Activated T-cell treated with anti-CD3 and anti-CD28 coated beads, Interleukin-2, amount 50 U/mL, for 72 hours (primary cell): ENCODE results near the gene PACSIN1. TPM values are rescaled to one million over a fixed set of nuclear protein-coding genes. Genes with fewer than 3 reads are reported as not detected.

Source experiments
- ATAC-seq, 2 donors: fragments of 150-1000 bp; cut with Tn5 transposase; replicated peaks in 1 of 2; 2 replicates each; pipeline ENCODE4 v1.10.0; 2021; ENCODE audit warnings: moderate library complexity in 2 of 2, mild to moderate bottlenecking in 1 of 2
- DNase-seq, 2 donors: peaks; one replicate each; pipeline ENCODE4 v3.0.0; 2021 to 2022; ENCODE audit warnings: mixed read lengths in 1 of 2
- H3K27ac Mint-ChIP-seq: one replicate; pipeline ENCODE4 v1.8.0; 2022; ENCODE audit warnings: mild to moderate bottlenecking, moderate library complexity, mixed read lengths
- H3K27me3 Mint-ChIP-seq: one replicate; pipeline ENCODE4 v1.8.0; 2022; ENCODE audit warnings: low read depth, mixed read lengths
- H3K36me3 Mint-ChIP-seq, 2 donors: one replicate each; pipeline ENCODE4 v1.8.0; 2022; ENCODE audit warnings: mixed read lengths in 2 of 2, mild to moderate bottlenecking in 1 of 2; ENCODE audit not compliant: insufficient read depth in 2 of 2
- H3K4me1 Mint-ChIP-seq: one replicate; pipeline ENCODE4 v1.8.0; 2022; ENCODE audit warnings: low read depth, mixed read lengths
- H3K4me3 Mint-ChIP-seq, 2 donors: one replicate each; pipeline ENCODE4 v1.8.0; 2022; ENCODE audit warnings: mild to moderate bottlenecking in 2 of 2, mixed read lengths in 2 of 2, moderate library complexity in 2 of 2
- H3K9me3 Mint-ChIP-seq, 2 donors: one replicate each; pipeline ENCODE4 v1.8.0; 2022; ENCODE audit warnings: mixed read lengths in 2 of 2
- total RNA-seq, 2 donors: library from RNA; stranded (reverse); gene quantifications; one replicate each; pipeline ENCODE4 v1.2.3, GENCODE V29; 2022

PACSIN1 gene
- total RNA-seq, 2 donors from 2014 or later = 0.29 TPM; not detected in 1

GRCh38 chr6:34439442-34439841 lies 26.4 kb upstream of the PACSIN1 start:
- ATAC-seq (no peak), DNase-seq (no peak)
- Mint-ChIP-seq H3K27ac (no peak overlapping the region), H3K4me1 (no peaks in the 10 kb centered on the region), H3K4me3 (no peak overlapping the region), H3K9me3 (peaks cover 4 to 6% of the 10 kb centered on the region in 2 donors), H3K36me3 (no peaks in the 10 kb centered on the region), H3K27me3 (peaks cover 6% of the 10 kb centered on the region)

- Mint-ChIP-seq H3K27me3 (peaks cover 6% of the 10 kb centered on the region), H3K36me3 (no peaks in the 10 kb centered on the region), H3K27ac (no peak overlapping the region), H3K4me1 (no peaks in the 10 kb centered on the region), H3K9me3 (peaks cover 4 to 6% of the 10 kb centered on the region in 2 donors), H3K4me3 (no peak overlapping the region)
- ATAC-seq (no peak), DNase-seq (no peak)
Observed at GRCh38 chr6:34441526-34441925, 24.4 kb upstream of the PACSIN1 start.

GRCh38 chr6:34445313-34445860 lies 20.5 kb upstream of the PACSIN1 start:
- Mint-ChIP-seq H3K27me3 (no peaks in the 10 kb centered on the region), H3K36me3 (no peaks in the 10 kb centered on the region), H3K27ac (no peak overlapping the region), H3K9me3 (no peaks in the 10 kb centered on the region), H3K4me3 (no peak overlapping the region), H3K4me1 (no peaks in the 10 kb centered on the region)
- DNase-seq = no peak
- no peak for ATAC-seq

- H3K4me3 Mint-ChIP-seq = no peak overlapping the region
- no peaks in the 10 kb centered on the region for H3K4me1 Mint-ChIP-seq
- peaks cover 2% of the 10 kb centered on the region in 2 donors for H3K9me3 Mint-ChIP-seq
- no peaks in the 10 kb centered on the region for H3K36me3 Mint-ChIP-seq
- no peaks in the 10 kb centered on the region for H3K27me3 Mint-ChIP-seq
- ATAC-seq (no peak), DNase-seq (no peak)
- H3K27ac Mint-ChIP-seq = no peak overlapping the region
Observed at GRCh38 chr6:34447386-34447785, 18.5 kb upstream of the PACSIN1 start.

GRCh38 chr6:34447910-34448309 lies 18.0 kb upstream of the PACSIN1 start:
- H3K27ac Mint-ChIP-seq = no peak overlapping the region
- H3K9me3 Mint-ChIP-seq = peaks cover 2% of the 10 kb centered on the region in 2 donors
- H3K27me3 Mint-ChIP-seq = no peaks in the 10 kb centered on the region
- H3K36me3 Mint-ChIP-seq = no peaks in the 10 kb centered on the region
- DNase-seq = peak in 1 of 2 donors; percentile 12
- no peaks in the 10 kb centered on the region for H3K4me1 Mint-ChIP-seq
- no peak for ATAC-seq
- no peak overlapping the region for H3K4me3 Mint-ChIP-seq

- Mint-ChIP-seq H3K9me3 (peaks cover 2% of the 10 kb centered on the region in 2 donors), H3K4me1 (no peaks in the 10 kb centered on the region)
- no peak for ATAC-seq
Observed at GRCh38 chr6:34451192-34451591, 14.7 kb upstream of the PACSIN1 start.

GRCh38 chr6:34455831-34456230 lies 10.0 kb upstream of the PACSIN1 start:
- no peak overlapping the region for H3K4me3 Mint-ChIP-seq
- ATAC-seq = peak in 1 of 2 donors; percentile 36
- H3K9me3 Mint-ChIP-seq = peaks cover 2% of the 10 kb centered on the region in 2 donors
- H3K27ac Mint-ChIP-seq = no peak overlapping the region
- H3K4me1 Mint-ChIP-seq = no peaks in the 10 kb centered on the region
- no peak for DNase-seq
- H3K27me3 Mint-ChIP-seq = no peaks in the 10 kb centered on the region
- no peaks in the 10 kb centered on the region for H3K36me3 Mint-ChIP-seq

More at GRCh38 chr6:34451192-34451591, 14.7 kb upstream of the PACSIN1 start:
- Mint-ChIP-seq H3K4me3 (no peak overlapping the region), H3K27ac (no peak overlapping the region), H3K36me3 (no peaks in the 10 kb centered on the region), H3K27me3 (no peaks in the 10 kb centered on the region)
- no peak for DNase-seq

GRCh38 chr6:34457382-34457741 lies 8.5 kb upstream of the PACSIN1 start:
- H3K4me3 Mint-ChIP-seq = no peak overlapping the region
- ATAC-seq (no peak), DNase-seq (no peak)
- no peaks in the 10 kb centered on the region for H3K4me1 Mint-ChIP-seq
- H3K27me3 Mint-ChIP-seq = no peaks in the 10 kb centered on the region
- no peaks in the 10 kb centered on the region for H3K36me3 Mint-ChIP-seq
- H3K27ac Mint-ChIP-seq = no peak overlapping the region
- H3K9me3 Mint-ChIP-seq = no peaks in the 10 kb centered on the region

- Mint-ChIP-seq H3K4me3 (no peak overlapping the region), H3K36me3 (no peaks in the 10 kb centered on the region), H3K27me3 (no peaks in the 10 kb centered on the region), H3K9me3 (no peaks in the 10 kb centered on the region), H3K4me1 (no peaks in the 10 kb centered on the region), H3K27ac (no peak overlapping the region)
- DNase-seq = no peak
- no peak for ATAC-seq
Observed at GRCh38 chr6:34457742-34458735, 7.8 kb upstream of the PACSIN1 start.

- Mint-ChIP-seq H3K4me3 (no peak overlapping the region), H3K36me3 (no peaks in the 10 kb centered on the region), H3K27me3 (peaks cover 9% of the 10 kb centered on the region), H3K4me1 (peaks cover 2% of the 10 kb centered on the region), H3K9me3 (no peaks in the 10 kb centered on the region), H3K27ac (no peak overlapping the region)
- ATAC-seq (peak; percentile 70 to 73), DNase-seq (peak; percentile 50 to 54)
Observed at GRCh38 chr6:34459899-34460593, 5.8 kb upstream of the PACSIN1 start.

- H3K36me3 Mint-ChIP-seq = no peaks in the 10 kb centered on the region
- ATAC-seq (no peak), DNase-seq (no peak)
- peaks cover 7% of the 10 kb centered on the region for H3K4me1 Mint-ChIP-seq
- H3K4me3 Mint-ChIP-seq = no peak overlapping the region
- H3K27ac Mint-ChIP-seq = no peak overlapping the region
- H3K27me3 Mint-ChIP-seq = peaks cover 15% of the 10 kb centered on the region
- H3K9me3 Mint-ChIP-seq = no peaks in the 10 kb centered on the region
Observed at GRCh38 chr6:34460796-34461507, 4.9 kb upstream of the PACSIN1 start.

GRCh38 chr6:34462010-34462409 lies 3.9 kb upstream of the PACSIN1 start:
- Mint-ChIP-seq H3K9me3 (no peaks in the 10 kb centered on the region), H3K36me3 (no peaks in the 10 kb centered on the region), H3K4me1 (peaks cover 7% of the 10 kb centered on the region), H3K4me3 (no peak overlapping the region), H3K27ac (no peak overlapping the region), H3K27me3 (peaks cover 15% of the 10 kb centered on the region)
- ATAC-seq = no peak
- DNase-seq = no peak
